Measurements from ENCODE around the gene TBX15. TPM values are rescaled to one million over a fixed set of nuclear protein-coding genes. Genes with fewer than 3 reads are reported as not detected.

TBX15 gene
- total RNA-seq, 2 experiments from 2014 or later = not detected

GRCh38 chr1:118902299-118902698 lies 85.8 kb downstream of the TBX15 start:
- intact Hi-C loops (cut with micrococcal nuclease) = no loop called here
- Mint-ChIP-seq H3K27ac (no peak overlapping the region), H3K27me3 (ENCODE audit: low read depth) (no peaks in the 10 kb centered on the region)

GRCh38 chr1:118900643-118901440 lies 87.3 kb downstream of the TBX15 start:
- no peak overlapping the region for H3K4me3 Mint-ChIP-seq
- DNase-seq = no peak
- H3K36me3 Mint-ChIP-seq (ENCODE audit: low read depth) = no peaks in the 10 kb centered on the region
- intact Hi-C loops (cut with micrococcal nuclease) = no loop called here
- no peak overlapping the region for H3K27ac Mint-ChIP-seq
- CTCF ChIA-PET = no interaction called here
- H3K27me3 Mint-ChIP-seq (ENCODE audit: low read depth) = no peaks in the 10 kb centered on the region
- no peaks in the 10 kb centered on the region for H3K4me1 Mint-ChIP-seq (ENCODE audit: low read depth)
- H3K9me3 Mint-ChIP-seq = no peaks in the 10 kb centered on the region

More at GRCh38 chr1:118902299-118902698, 85.8 kb downstream of the TBX15 start:
- CTCF ChIA-PET = no interaction called here
- no peak overlapping the region for H3K4me3 Mint-ChIP-seq
- no peaks in the 10 kb centered on the region for H3K9me3 Mint-ChIP-seq
- DNase-seq = no peak
- no peaks in the 10 kb centered on the region for H3K4me1 Mint-ChIP-seq (ENCODE audit: low read depth)
- no peaks in the 10 kb centered on the region for H3K36me3 Mint-ChIP-seq (ENCODE audit: low read depth)

GRCh38 chr1:118899340-118899739 lies 88.8 kb downstream of the TBX15 start:
- intact Hi-C loops (cut with micrococcal nuclease) = no loop called here
- no peaks in the 10 kb centered on the region for H3K4me1 Mint-ChIP-seq (ENCODE audit: low read depth)
- no peak for DNase-seq
- no peak overlapping the region for H3K4me3 Mint-ChIP-seq
- H3K36me3 Mint-ChIP-seq (ENCODE audit: low read depth) = no peaks in the 10 kb centered on the region
- CTCF ChIA-PET = no interaction called here
- H3K9me3 Mint-ChIP-seq = no peaks in the 10 kb centered on the region
- H3K27ac Mint-ChIP-seq = no peak overlapping the region
- H3K27me3 Mint-ChIP-seq (ENCODE audit: low read depth) = no peaks in the 10 kb centered on the region

- Mint-ChIP-seq H3K36me3 (ENCODE audit: low read depth) (no peaks in the 10 kb centered on the region), H3K9me3 (no peaks in the 10 kb centered on the region), H3K27me3 (ENCODE audit: low read depth) (no peaks in the 10 kb centered on the region), H3K27ac (no peak overlapping the region), H3K4me3 (no peak overlapping the region), H3K4me1 (ENCODE audit: low read depth) (no peaks in the 10 kb centered on the region)
- DNase-seq = no peak
- intact Hi-C loops (cut with micrococcal nuclease) = no loop called here
- CTCF ChIA-PET = no interaction called here
These were observed 89.4 kb downstream of the TBX15 start for GRCh38 chr1:118898712-118899111.

- no peaks in the 10 kb centered on the region for H3K36me3 Mint-ChIP-seq (ENCODE audit: low read depth)
- no peaks in the 10 kb centered on the region for H3K27me3 Mint-ChIP-seq (ENCODE audit: low read depth)
- no peaks in the 10 kb centered on the region for H3K4me1 Mint-ChIP-seq (ENCODE audit: low read depth)
- H3K9me3 Mint-ChIP-seq = no peaks in the 10 kb centered on the region
- CTCF ChIA-PET = no interaction called here
- DNase-seq = no peak
- no peak overlapping the region for H3K27ac Mint-ChIP-seq
- no peak overlapping the region for H3K4me3 Mint-ChIP-seq
- intact Hi-C loops (cut with micrococcal nuclease) = no loop called here
These were observed 91.7 kb downstream of the TBX15 start for GRCh38 chr1:118896416-118896815.

- Mint-ChIP-seq H3K36me3 (ENCODE audit: low read depth) (no peaks in the 10 kb centered on the region), H3K4me1 (ENCODE audit: low read depth) (no peaks in the 10 kb centered on the region), H3K4me3 (no peak overlapping the region), H3K27me3 (ENCODE audit: low read depth) (no peaks in the 10 kb centered on the region), H3K9me3 (no peaks in the 10 kb centered on the region), H3K27ac (no peak overlapping the region)
- DNase-seq = no peak
- intact Hi-C loops (cut with micrococcal nuclease) = no loop called here
- CTCF ChIA-PET = no interaction called here
These were observed 93.3 kb downstream of the TBX15 start for GRCh38 chr1:118894836-118895235.

GRCh38 chr1:118890851-118891384 lies 97.2 kb downstream of the TBX15 start:
- CTCF ChIA-PET = no interaction called here
- intact Hi-C loops (cut with micrococcal nuclease) = no loop called here
- H3K27ac Mint-ChIP-seq = no peak overlapping the region
- H3K36me3 Mint-ChIP-seq (ENCODE audit: low read depth) = no peaks in the 10 kb centered on the region
- no peaks in the 10 kb centered on the region for H3K27me3 Mint-ChIP-seq (ENCODE audit: low read depth)
- H3K9me3 Mint-ChIP-seq = no peaks in the 10 kb centered on the region
- no peak for DNase-seq
- H3K4me1 Mint-ChIP-seq (ENCODE audit: low read depth) = no peaks in the 10 kb centered on the region
- no peak overlapping the region for H3K4me3 Mint-ChIP-seq

- intact Hi-C loops (cut with micrococcal nuclease) = no loop called here
- no peaks in the 10 kb centered on the region for H3K36me3 Mint-ChIP-seq (ENCODE audit: low read depth)
- no peak for DNase-seq
- no peaks in the 10 kb centered on the region for H3K9me3 Mint-ChIP-seq
- no peak overlapping the region for H3K27ac Mint-ChIP-seq
- CTCF ChIA-PET = no interaction called here
- H3K4me3 Mint-ChIP-seq = no peak overlapping the region
- H3K27me3 Mint-ChIP-seq (ENCODE audit: low read depth) = no peaks in the 10 kb centered on the region
- H3K4me1 Mint-ChIP-seq (ENCODE audit: low read depth) = no peaks in the 10 kb centered on the region
These were observed 103.2 kb downstream of the TBX15 start for GRCh38 chr1:118884946-118885345.

GRCh38 chr1:118881751-118882150 lies 106.4 kb downstream of the TBX15 start:
- Mint-ChIP-seq H3K4me1 (ENCODE audit: low read depth) (no peaks in the 10 kb centered on the region), H3K27me3 (ENCODE audit: low read depth) (no peaks in the 10 kb centered on the region), H3K27ac (no peak overlapping the region), H3K4me3 (no peak overlapping the region), H3K9me3 (no peaks in the 10 kb centered on the region), H3K36me3 (ENCODE audit: low read depth) (no peaks in the 10 kb centered on the region)
- intact Hi-C loops (cut with micrococcal nuclease) = no loop called here
- CTCF ChIA-PET = no interaction called here
- no peak for DNase-seq

- Mint-ChIP-seq H3K36me3 (ENCODE audit: low read depth) (no peaks in the 10 kb centered on the region), H3K9me3 (no peaks in the 10 kb centered on the region), H3K4me3 (no peak overlapping the region), H3K4me1 (ENCODE audit: low read depth) (no peaks in the 10 kb centered on the region), H3K27me3 (ENCODE audit: low read depth) (no peaks in the 10 kb centered on the region), H3K27ac (no peak overlapping the region)
- intact Hi-C loops (cut with micrococcal nuclease) = no loop called here
- CTCF ChIA-PET = no interaction called here
- no peak for DNase-seq
These were observed 109.5 kb downstream of the TBX15 start for GRCh38 chr1:118878661-118879060.

GRCh38 chr1:118877668-118878396 lies 110.3 kb downstream of the TBX15 start:
- H3K4me1 Mint-ChIP-seq (ENCODE audit: low read depth) = no peaks in the 10 kb centered on the region
- H3K27me3 Mint-ChIP-seq (ENCODE audit: low read depth) = no peaks in the 10 kb centered on the region
- intact Hi-C loops (cut with micrococcal nuclease) = no loop called here
- H3K27ac Mint-ChIP-seq = no peak overlapping the region
- no peaks in the 10 kb centered on the region for H3K9me3 Mint-ChIP-seq
- no peaks in the 10 kb centered on the region for H3K36me3 Mint-ChIP-seq (ENCODE audit: low read depth)
- no peak overlapping the region for H3K4me3 Mint-ChIP-seq
- no peak for DNase-seq
- CTCF ChIA-PET = interaction anchor here (0.5 kb wide), 1 partner anchor 66 kb away, joined by 3 read pairs; no protein-coding TSS in a partner anchor

GRCh38 chr1:118871582-118872171 lies 116.5 kb downstream of the TBX15 start:
- no peak for DNase-seq
- Mint-ChIP-seq H3K36me3 (ENCODE audit: low read depth) (no peaks in the 10 kb centered on the region), H3K27me3 (ENCODE audit: low read depth) (no peaks in the 10 kb centered on the region), H3K9me3 (peaks cover 2% of the 10 kb centered on the region), H3K4me1 (ENCODE audit: low read depth) (no peaks in the 10 kb centered on the region), H3K27ac (no peak overlapping the region), H3K4me3 (no peak overlapping the region)
- CTCF ChIA-PET = no interaction called here
- intact Hi-C loops (cut with micrococcal nuclease) = no loop called here

Data from activated naive CD4-positive, alpha-beta T cell treated with anti-CD3 and anti-CD28 coated beads for 36 hours (primary cell).